Measurements from ENCODE around the gene CUBN.

DNA sequence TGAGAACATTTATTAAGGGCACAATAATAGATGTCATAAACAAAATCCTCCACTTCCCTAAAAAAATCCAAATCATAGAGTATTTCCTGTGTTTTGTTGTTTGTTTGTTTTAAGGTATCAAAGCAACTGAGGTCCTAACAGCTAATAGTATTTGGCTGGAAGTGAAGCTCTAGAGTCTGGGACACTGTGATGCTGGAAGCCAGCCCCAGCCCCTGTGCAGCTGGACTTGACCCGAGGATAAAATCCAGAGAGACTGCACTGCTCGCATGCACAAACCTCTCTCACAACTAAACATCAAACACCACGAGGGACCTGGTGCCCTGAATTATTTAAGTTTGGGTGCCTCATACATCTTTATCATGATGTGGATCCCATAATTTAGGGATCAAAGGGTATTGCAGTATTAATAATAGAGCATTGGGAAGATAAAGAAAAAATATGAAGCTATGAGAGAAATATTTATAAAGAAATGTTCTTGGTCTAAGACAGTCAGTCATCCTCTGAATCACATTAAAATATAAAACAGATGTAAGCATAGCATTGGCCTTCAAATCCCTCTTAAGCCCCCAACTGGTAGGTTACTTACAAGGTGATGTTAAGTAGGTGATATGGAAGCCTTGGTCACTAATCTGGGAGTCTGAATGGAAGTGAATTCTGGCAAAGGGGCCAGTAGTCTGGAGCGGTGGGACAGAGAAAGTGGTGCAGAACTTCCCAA, 44.4 kb downstream of the CUBN start:
- TF ChIP-seq CTCF (IDR thresholded peaks at IDR 0.05) = no peak
- TF ChIP-seq POLR2A (IDR thresholded peaks at IDR 0.05) = no peak
